ENCODE results near the gene ABCF1.

DNA sequence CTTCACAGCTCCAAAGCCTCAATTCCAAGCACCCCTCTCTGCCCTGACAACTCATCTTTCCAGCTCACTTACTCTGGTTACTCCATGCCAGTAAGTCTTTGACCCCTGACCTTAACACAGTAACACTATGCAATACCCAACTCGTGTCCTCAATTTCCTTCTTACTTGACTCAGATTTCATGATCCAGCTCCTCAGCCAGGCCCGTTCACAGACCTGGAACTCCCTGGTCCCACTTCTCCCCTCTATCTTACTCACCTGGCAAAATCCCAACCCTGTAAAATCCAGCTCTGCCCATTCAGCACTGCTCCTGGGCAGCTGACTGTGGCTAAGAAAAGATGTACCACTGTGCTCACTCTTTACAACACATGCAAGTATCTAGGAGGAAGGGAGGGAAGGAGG is 22.9 kb upstream of the ABCF1 start:
- TF ChIP-seq, protein P1, sequence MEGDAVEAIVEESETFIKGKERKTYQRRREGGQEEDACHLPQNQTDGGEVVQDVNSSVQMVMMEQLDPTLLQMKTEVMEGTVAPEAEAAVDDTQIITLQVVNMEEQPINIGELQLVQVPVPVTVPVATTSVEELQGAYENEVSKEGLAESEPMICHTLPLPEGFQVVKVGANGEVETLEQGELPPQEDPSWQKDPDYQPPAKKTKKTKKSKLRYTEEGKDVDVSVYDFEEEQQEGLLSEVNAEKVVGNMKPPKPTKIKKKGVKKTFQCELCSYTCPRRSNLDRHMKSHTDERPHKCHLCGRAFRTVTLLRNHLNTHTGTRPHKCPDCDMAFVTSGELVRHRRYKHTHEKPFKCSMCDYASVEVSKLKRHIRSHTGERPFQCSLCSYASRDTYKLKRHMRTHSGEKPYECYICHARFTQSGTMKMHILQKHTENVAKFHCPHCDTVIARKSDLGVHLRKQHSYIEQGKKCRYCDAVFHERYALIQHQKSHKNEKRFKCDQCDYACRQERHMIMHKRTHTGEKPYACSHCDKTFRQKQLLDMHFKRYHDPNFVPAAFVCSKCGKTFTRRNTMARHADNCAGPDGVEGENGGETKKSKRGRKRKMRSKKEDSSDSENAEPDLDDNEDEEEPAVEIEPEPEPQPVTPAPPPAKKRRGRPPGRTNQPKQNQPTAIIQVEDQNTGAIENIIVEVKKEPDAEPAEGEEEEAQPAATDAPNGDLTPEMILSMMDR (IDR thresholded peaks at IDR 0.05): no peak
- no peak for TF ChIP-seq POLR2A (IDR thresholded peaks at IDR 0.05)

Measured in suprapubic skin (tissue), 3 donors.